Stimulated activated CD8-positive, alpha-beta memory T cell treated with anti-CD3 and anti-CD28 coated beads, Interleukin-2, amount 100 ng/mL, for 48 hours (primary cell): Measurements from ENCODE around the gene SLC23A1.
A peak's percentile ranks its signal among the peaks of the same experiment; 100 is the strongest.

Experiments
- DNase-seq, 2 donors: peaks; one replicate each; pipeline ENCODE4 v3.0.0-alpha.2; 2020; ENCODE audit warnings: low read depth in 2 of 2

The SLC23A1 gene

DNA sequence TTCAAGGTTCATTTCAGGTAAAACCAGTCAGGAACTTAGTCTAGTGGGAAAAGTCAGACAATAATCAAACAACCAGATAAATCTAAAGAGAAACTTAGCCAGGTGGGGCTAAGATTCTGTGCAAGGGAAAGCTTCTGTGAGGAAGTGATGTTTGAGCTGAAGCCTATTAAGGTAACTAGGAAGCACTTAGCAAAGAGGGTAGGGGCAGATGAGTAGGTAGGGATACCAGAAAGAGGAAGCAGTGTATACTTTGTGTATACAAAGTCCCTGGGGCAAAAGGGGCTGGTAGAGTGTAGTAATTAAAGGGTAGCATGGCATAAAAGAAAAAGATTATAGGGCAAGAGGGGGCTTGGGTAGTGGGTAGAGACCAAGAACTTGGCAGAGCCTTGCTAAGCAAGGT is 24.4 kb upstream of the SLC23A1 start:
- DNase-seq, result no peak

DNA sequence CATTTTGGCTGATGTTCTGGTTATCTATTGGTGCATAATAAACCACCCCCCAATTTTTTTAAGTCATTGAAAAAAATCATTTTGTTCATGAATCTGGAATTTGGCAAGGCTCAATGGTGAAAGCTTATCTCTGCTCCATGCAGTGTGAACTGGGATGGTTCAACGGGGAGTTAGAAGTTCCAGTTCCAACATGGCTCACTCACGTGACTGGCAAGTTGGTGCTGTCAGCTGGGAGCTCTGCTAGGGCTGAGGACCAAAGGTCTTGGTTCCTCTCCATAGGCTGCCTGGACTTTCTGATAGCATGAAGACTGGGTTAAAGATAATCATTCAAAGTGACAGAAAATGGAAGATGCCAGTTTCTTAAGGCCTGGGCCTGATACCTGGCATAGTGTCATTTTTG is 23.9 kb upstream of the SLC23A1 start:
- no peak for DNase-seq

GRCh38 chr5:139404484-139404840 is 21.4 kb upstream of the SLC23A1 start:
- DNase-seq, result no peak

DNA sequence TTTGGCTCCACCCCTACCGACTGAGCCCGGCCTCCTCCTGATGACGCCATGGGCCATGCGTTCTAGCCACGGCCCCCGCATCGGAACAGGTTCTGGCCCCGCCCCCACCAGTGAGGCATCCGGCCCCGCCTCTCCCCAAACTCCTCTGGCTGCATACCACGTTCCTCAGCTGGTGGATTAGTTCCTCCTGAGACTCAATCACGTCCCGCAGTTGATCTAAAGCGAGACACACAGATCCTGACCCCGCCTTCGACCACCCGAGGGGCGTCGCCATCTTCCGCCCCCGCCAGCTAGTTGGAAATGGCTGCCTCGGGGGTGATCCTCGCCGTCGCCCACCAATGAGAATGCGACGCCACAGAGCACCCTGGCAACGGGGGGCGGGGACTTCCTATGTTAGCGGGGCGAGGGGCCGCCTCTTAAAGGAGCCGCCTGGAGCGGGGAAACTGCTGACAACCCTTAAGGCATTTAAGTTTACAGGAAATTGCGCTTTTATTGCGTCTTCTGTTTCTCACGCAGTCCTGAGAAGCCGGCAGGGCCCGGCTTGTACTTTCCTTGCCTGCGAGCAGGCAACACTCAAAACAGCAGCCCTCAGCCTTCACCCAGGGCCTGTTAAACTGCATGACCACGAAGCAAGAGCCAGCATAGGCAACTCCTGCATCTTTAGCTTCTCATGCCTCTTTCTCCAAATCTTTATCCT is 20.8 kb upstream of the SLC23A1 start, which contains the start of gene SPATA24:
Gene SPATA24 (minus strand): TSS at position 303 of the 697 bp plus-strand sequence. CDS start 29 bp downstream, at position 274.
- DNase-seq, result peak; percentile 98 to 99

GRCh38 chr5:139403418-139403786 is 20.3 kb upstream of the SLC23A1 start:
- DNase-seq, result no peak

GRCh38 chr5:139402561-139403158 is 19.6 kb upstream of the SLC23A1 start:
- no peak for DNase-seq

- no peak for DNase-seq
Observed at GRCh38 chr5:139401546-139401945, 18.4 kb upstream of the SLC23A1 start.

GRCh38 chr5:139399501-139400121 is 16.5 kb upstream of the SLC23A1 start:
- DNase-seq, result no peak

DNA sequence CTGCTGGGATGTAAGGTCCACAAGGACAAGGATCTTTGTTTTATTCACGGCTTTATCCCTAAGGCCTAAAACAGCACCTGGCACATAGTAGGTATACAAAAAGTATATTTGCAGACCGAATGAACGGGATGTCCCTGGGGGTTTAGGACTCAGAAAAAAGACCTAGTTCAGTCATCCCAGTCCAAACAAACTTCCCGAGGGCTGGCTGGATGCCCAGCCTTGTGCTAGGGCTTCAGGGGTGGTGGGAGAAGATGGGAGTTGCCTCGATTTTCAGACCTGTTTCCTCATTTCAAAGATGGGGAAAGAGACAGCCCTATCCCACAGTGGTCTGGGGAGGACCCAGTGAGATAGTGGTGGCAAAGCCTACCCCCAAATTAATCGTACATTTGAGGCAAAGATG is 14.8 kb upstream of the SLC23A1 start:
- no peak for DNase-seq

DNA sequence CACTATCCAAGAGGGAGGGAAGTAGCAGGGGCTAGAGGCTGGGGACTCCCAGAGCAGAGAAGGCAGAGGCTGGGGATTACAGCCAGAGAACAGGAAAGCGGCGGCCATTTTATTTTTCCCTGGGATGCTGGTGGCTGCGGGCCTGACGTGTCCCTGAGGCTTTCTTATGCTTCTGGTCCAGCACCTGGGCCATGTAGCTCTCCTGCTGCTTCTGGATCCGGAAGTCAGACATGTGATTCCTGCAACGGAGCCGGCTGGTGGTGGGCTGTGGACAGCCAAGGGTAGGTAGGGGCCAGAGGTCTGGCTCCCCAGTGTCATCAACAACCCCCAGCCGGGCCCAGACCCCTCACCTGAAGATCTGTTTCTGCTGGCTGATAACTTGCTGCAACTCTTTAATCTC is 13.6 kb upstream of the SLC23A1 start:
- no peak for DNase-seq

DNA sequence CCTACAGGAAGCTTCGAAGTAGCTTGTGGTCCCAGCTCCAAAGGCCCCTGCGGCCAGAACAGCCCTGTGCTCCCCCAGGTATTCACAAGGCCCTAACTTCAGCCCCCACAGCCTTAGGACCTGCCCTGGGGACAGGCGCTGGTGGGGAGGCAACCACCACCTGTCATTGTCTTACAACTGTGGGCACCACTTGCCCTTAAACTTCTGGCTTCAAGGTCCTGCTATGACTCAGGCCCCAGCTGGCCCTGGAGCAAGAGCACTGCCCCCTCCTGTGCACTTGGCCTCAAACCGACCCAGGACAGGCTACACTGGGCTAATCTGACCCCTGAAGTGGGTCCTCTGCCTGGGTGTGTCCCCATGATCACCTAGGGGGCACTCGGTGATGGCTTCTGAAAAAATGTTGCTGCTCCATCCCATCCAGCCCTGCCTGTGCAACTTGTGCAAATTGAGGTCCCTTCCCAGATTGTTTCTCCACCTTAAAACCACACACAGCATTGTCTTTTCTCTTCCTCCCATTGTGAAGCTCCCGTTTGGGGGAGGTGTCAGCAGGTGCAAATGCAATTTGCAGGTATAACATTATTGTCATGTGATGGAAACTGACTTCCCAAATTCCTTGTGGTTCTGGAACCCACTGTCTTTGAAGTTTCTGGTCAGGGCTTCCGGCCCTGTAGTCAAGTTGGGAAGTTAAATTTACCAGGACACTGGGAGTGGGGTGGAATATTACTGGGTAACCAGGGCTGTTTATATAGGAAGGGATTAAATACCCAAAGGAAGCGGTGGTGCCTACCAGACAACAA is 12.9 kb upstream of the SLC23A1 start:
- no peak for DNase-seq

DNA sequence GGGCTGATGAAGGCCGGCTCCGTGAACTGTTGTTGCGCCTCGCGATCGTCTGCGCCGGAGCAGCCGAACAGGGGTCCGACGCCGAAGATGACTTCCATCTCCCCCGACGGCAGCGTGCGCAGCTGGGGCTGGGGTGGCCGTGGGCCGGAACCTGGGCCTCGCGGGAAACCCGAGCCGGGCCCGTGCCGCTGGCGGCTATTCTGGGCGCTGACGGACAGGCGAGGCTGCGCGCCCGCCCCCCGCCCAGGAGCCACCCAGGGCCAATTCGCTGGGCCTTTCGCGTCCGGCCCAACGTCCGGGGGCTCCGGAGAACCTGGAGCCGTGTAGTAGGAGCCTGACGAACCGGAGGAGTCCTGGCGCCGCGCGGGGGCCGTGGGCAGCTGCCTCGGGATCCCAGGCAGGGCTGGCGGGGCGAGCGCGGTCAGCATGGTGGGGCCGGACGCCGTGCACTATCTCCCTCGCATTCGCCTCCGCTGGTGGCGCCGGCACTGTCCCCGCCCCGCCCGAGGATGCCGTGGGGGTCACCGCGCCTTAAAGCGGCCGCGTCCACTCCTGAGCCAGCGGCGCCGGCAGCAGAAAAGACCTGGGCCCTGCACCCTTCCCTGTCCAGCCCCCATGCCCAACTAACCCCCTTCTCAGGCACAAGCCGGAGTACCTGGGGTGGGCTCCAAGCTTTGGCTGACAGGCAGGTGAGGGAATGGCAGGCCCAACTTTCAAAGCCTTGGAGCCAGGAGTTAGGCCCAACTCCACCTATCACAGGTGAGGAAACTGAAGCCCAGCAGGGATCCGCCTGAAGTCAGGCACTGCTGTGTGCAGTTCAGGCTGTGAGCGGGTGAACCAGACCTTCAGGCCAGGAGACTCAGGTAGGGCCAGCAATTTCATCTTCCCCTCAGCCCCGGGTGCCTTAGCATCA is 11.8 kb upstream of the SLC23A1 start, which contains the start of gene PROB1:
Gene PROB1 (minus strand): TSS at position 451 of the 913 bp plus-strand sequence. CDS start 23 bp downstream, at position 428.
- DNase-seq, result no peak

GRCh38 chr5:139394123-139394653 is 11.1 kb upstream of the SLC23A1 start:
- peak in 1 of 2 donors; percentile 62 for DNase-seq

- no peak for DNase-seq
Observed at GRCh38 chr5:139393497-139394122, 10.5 kb upstream of the SLC23A1 start.

GRCh38 chr5:139392678-139393496 is 9.8 kb upstream of the SLC23A1 start:
- DNase-seq, result peak; percentile 85 to 86

DNA sequence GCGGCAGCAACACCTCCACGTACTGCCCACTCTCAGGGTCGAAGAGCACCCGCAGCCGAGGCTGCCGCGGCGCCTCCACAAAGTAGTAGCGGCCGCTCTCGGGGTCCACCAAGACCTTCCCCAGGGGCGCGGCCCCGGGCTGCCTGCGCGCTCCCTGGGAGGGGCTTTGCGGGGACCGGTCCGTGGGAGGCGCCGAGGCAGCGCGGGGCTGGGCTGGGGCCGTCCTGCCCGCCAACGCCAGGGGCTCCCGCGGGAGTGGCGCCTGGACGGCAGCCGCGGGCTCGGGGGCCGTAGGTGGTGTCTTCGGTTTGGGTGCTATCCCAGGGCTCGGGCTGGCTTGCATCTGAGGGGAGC is 9.2 kb upstream of the SLC23A1 start:
- DNase-seq, result no peak

GRCh38 chr5:139391570-139392323 is 8.7 kb upstream of the SLC23A1 start:
- DNase-seq, result no peak

DNA sequence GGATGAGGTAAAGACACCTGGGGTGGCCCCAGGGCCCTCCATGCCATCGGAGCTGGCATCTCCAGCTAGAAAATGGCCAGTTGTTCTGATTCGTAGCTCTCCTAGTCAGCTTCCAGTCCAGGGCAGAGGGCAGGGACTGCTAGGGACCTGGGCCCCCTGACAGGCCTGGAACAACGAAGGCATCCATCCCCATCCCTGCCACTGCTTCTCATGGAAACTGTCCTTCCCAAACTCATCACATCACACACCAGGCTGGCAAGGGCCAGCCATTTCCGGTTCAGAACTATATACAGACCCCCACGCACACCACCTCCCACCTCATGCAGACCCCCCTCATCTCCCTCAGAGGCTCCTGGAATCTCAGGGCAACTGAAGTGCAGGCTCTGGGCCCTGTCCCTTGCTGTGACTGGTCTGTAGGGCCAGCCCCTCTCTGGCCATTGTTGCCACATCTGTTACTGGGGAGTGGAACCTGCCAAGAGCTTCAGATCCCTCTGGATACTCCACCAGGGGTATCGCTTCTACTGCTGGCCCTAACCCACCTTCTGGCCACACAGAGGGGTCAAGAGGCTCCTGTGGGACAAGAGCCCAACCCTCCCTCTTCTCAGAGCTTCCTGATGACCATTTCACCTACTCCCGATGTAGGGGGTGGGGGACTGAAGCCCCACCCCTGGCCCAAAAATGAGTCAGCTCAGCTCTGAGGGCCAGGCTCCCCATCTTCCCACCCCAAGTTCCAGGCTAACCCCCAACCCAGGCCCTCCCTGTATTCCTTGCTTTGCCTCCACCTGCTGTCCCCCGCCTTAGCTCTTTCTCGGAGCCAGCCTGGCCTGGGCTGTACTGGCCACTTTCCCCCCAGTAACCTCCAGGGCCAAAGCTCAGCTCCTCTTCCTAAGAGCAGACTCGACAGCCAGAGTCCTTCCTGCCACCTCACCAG is 7.8 kb upstream of the SLC23A1 start:
- DNase-seq, result no peak
